GM18867 (cell line): ENCODE results near the gene ANKHD1.

Experiments
- ATAC-seq: cut with Tn5 transposase; IDR thresholded peaks from one replicate; pipeline ENCODE4 v1.9.1; 2021; ENCODE audit warnings: mild to moderate bottlenecking, moderate library complexity; ENCODE audit not compliant: unreplicated experiment

The ANKHD1 gene

DNA sequence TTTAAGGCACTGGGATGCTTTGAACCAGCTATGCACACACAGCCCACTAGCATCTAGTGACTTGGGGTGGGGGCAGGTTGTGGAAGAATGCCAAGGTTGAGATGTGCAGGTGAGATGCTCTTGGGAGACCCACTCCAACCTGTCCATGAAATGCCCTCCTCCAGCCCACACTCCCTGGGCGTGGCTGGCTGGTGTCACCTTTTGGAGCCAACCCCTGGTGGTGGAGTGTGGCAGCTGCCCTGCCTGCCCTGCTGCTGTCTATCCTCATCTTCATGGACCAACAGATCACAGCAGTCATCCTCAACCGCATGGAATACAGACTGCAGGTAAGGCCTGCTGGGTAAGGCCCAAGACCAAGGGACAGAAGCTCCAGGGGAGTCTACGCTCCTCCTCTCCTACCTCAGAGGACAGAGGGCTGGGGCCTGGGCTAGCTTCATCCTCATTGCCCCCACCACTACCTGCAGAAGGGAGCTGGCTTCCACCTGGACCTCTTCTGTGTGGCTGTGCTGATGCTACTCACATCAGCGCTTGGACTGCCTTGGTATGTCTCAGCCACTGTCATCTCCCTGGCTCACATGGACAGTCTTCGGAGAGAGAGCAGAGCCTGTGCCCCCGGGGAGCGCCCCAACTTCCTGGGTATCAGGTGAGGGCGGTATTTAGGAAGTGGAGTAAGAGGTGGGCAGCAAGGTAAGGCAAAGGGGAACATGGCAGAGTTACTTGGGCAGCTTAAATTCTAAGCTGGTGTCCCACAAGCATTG, 34.2 kb upstream of the ANKHD1 start:
- ATAC-seq: no peak

DNA sequence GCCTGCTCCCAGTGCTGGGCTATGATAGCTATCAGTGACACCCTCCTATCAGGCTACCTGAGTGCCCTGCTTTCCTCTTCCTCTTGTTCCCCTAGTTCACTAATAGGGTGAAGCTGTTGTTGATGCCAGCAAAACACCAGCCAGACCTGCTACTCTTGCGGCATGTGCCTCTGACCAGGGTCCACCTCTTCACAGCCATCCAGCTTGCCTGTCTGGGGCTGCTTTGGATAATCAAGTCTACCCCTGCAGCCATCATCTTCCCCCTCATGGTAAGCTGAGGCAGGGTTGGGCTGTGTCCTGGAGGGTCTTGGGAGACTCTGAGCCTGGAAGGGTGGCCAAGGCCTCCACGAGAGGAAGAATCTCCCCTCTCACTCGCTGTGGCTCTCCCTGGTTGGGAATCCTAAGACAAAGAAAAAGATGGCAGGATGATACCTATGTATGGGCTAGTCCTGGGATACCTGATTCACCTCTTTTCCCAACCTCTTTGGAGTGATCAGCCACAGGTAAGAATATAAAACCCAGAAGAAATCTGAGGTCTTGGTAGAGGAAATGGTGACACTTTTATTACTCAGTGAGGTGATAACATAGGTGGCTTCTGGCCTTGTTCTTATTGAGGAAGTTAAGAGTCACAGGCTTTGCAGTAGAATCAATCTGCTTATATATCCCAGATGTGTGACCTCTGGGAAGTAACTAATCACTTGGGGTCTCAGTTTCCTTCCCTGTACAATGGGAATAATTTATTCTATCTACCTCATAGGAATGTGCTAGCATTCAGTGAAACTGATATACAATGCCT, 30.1 kb upstream of the ANKHD1 start:
- no peak for ATAC-seq

DNA sequence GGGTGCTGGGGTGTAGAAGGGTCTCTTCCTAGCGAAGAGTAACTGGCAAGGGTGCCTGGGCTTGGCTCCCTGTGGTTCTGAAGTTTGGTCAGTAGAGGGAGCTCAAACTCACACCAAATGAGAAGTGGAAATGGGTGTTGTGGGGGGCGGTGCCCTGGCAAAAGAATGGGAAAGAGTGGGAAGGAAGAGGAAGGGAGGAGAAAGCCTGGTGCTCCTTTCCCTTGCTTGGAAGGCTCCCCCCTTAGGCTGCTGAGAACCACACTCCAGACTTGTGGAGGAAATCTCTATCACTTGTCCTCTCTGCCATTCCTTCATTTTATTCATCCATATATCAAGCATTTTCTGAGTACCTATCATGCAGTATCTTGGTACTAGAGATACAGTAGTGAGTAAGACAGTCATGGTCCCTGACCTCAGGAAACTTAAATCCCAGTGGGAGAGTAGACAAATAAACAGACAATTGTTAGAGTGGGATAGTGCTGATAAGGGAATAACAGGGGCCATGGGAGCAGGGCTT, 28.6 kb upstream of the ANKHD1 start:
- peak; percentile 65 for ATAC-seq

DNA sequence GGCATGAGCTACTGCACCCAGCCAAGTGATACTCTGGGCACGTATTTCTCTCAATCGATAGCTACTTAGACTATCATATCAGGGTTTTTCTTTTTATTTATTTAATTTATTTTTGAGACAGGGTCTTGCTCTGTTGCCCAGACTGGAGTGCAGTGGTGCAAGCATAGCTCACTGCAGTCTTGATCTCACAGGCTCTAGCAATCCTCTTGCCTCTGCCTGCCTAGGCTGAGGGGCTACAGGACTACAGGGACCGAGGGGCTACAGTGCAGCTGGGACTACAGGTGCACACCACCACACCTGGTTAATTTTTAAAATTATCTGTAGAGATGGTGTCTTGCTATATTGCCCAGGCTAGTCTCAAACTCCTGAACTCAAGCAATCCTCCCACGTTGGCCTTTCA, 20.3 kb upstream of the ANKHD1 start:
- no peak for ATAC-seq

DNA sequence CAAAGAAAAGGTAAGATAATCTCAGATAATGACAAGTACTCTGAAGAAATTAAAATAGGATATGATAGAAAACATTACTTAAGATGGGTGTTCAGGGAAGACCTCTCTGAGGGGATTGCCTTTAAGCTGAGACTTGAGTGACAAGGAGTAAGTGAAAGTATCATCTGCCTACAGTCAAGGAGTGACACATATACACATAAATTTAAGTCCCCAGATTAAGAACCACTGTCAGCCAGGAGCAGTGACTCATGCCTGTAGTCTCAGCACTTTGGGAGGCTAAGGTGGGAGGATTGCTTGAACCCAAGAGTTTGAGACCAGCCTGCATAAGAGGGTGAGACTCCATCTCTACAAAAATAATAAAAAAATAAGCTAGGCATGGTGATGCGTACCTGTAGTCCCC, 19.7 kb upstream of the ANKHD1 start:
- ATAC-seq: no peak

DNA sequence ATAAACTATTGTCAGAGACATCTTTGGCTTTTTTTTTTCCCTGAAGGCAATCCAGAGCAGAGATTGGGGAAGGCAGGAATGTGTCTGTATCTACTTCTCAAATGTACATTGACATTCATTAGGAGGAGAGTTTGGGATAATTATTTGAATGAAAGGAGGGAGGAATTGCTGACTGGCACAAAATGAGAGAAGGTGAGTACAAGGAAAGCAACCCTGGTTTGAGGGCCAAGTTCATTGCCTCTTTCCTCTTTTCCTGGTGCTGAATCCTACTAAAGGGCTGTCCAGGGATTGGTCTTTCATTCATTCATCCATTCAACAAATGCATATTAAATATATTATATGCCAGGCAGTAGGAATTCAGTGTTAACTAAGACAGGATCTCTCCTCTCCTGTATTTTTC, 18.8 kb upstream of the ANKHD1 start:
- ATAC-seq: no peak

DNA sequence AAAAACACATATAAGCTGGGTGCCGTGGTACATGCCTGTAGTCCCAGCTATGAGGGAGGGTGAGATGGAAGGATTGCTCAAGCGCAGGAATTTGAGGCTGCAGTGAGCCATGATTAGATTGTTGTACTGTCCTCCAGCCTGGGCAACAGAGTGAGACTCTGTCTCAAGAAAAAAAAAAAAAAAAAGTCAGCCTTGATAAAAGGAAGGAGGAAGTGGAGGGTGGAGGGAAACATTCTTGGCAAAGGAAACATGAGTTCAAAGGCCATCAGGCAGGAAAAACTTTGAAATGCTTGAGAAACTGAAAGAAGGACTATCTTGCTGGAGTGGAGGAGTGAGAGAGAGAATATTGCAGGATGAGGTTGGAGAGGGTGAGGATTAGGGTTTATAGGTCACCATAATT, 18.3 kb upstream of the ANKHD1 start:
- ATAC-seq: no peak

DNA sequence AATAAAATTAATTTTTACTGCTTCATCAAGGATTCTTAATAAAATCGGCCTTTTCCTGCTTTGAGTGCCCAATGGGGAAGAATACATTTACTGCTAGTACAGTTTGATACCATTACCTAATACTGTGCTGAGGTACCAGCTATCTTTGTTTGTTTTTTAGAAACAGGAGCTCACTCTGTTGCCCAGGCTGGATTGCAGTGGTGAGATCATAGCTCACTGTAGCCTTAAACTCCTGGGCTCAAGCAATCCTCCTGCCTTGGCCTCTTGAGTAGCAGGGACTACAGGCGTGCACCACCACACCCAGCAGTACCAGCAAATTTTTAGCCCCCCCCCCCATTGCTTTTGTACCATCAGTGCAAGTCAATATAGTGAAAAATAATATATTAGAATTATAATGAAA, 13.6 kb upstream of the ANKHD1 start:
- no peak for ATAC-seq

DNA sequence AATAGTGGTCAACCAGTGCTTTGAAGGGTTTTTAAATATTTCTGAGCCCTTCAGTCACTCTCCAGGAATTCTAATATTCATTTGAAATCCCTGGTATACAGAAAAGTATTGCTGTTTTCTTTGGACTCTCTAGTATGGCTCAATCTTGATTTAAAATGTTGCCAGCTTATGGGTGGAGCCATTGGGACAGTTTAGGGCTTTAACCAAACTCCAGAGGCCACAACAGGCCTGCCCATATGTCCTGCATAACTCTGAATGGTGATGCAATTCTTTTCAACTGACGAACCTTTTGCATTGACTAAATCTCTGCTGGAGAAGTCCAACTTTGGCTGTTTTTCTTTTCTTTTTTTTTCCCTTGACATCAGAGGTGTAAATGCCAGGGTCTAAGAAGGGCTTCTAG, 10.3 kb upstream of the ANKHD1 start:
- no peak for ATAC-seq

DNA sequence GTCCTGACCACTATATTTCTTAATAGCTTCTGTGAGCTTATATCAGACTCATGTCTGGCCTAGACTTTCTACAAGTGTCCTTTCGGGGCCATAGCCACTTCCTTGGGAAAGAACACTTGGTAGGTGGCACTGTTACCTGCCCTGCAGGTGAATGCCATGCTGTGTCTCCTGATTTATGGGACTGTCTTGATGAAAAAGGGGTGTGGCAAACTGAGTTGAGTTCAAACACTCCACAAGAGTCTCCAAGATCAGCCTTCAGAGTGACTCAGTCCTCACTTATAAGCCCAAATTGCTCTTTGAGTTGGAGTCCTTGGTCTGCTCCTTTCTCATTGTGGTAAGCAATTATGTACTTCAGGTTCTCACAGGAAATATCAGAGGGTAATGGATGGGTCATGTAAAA, 9.9 kb upstream of the ANKHD1 start:
- no peak for ATAC-seq

DNA sequence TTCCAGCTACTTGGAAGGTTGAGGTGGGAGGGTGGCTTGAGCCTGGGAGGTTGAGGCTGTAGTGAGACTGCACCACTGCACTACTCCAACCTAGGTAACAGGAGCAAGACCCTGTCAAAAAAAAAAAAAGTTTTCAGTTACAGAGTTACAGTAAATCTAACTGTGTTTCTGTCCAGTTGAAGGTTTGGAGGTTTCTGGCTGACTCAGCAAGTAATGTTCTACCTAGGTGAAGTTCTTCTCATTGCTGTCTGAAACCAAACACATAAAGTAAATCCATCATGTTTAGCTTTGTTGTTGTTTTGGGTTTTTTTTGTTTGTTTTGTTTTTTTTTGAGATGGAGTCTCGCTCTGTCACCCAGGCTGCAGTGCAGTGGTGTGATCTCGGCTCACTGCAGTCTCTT, 7.9 kb upstream of the ANKHD1 start:
- no peak for ATAC-seq

DNA sequence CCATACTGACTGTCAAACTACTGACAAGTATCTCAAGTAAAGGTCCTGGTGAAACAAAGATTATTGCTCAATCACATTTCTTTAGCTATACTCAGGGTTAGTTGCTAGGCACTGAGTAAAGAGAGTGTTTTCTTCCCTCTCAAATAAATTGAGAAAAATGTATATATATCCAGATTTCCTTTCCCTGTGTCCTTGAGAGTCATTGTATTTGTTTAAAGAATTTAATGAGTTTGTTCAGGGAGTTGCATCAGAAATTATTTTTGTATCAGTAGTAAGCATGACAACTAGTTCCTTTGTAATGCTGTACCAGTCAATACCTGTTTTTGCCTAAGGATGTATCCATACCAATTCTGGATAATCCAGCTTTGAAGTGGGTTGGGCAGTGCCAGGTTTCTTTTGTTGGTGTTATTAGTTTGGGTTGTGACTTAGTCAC, 3.2 kb upstream of the ANKHD1 start:
- ATAC-seq: no peak

DNA sequence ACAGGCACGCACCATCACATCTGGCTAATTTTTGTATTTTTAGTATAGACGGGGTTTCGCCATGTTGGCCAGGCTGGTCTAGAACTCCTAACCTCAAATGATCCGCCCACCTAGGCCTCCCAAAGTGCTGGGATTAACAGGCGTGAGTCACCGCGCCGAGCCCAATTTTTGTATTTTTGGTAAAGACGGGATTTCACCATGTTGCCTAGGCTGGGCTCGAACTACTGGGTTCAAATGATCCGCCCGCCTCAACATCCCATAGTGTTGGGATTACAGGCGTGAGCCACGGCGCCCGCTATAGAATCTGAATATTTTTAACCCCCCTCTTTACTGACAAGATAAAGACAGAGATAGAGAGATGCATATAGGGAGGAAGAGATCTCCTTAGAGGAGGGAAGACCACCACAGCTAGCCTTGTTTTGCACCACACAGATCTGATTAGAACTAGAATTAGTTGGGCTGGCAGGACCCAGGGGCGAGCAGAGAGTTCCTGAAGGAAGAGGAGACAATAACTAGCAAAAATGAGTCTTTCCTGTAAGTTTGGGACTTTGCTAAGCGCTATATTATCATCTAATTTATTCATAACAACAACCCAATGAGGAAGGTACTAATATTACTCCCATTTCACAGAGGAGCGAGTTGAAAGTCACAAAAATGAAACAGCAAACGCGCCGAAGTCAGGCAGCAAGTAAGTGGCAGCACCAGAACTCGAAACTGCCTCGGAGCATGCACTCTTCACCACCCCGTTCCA, 1.5 kb upstream of the ANKHD1 start:
- ATAC-seq: peak; percentile 9

DNA sequence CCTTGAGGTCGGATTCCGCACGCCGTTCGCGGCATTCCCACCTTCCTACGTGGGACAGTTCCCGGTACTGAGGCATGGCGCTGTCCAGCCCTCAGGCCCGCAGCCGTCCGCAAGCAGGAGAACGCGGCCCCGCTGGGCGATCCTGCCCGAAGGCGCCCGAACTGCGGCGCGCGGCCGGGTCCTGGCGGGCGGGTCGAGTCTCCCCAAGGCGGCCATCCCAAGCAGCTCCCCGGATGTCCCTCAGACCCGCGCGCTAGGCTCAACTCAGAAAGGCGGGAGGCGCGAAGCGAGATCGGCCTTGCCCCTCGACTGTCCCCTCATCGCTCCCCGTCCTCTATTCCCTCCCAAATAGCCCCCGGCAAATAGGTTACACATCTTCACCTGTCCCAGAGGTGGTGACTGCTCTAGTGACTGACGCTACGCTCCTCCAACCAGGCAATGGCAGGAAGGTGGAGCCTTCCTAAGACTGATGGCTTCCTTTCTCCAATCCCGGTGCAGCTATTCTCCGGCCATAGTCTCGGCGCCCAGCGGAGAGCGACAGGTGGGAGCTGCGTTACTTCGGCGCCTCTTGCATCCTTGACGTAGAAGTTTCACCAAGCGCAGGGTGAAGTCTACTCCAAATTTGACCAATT, 787 bp upstream of the ANKHD1 start:
- peak; percentile 67 for ATAC-seq

DNA sequence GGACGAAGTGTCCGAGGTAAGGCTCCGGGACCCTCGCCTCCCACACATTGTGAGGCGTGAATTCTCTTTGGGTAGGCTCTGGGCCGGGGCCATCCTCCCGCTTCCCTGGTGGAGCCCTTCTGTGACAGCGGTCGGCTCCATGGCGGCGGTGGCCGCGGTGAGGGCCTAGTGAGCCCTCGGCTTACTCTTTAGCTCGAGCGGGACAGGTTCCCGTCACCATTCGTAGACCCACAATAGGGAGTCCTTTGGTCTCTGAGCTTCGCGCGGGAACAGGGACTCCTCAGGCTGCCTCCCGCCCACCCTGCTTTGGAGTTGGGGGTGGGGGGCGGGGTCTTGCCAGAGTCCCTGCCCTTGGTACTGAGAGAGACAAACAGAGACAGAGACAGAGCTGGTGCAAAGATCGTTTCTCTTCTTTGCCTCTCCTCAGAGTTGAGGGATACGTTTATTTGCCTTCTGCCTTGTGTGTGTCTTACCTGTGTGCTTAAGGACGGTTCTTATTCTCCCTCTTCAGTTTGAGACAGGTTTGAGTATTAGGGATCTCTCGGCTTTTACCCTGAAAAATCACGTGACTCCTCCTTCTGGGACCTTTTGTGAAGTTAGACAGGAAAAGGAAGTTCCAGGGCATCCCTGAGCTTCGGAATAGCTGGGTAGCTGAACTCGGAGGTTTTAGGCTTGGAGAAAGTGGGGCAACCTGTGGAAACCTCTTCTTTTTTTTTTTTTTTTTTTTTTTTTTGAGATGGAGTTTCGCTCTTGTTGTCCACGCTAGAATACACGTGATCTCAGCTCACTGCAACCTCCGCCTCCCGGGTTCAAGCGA, 833 bp downstream of the ANKHD1 start:
- peak; percentile 0 for ATAC-seq

DNA sequence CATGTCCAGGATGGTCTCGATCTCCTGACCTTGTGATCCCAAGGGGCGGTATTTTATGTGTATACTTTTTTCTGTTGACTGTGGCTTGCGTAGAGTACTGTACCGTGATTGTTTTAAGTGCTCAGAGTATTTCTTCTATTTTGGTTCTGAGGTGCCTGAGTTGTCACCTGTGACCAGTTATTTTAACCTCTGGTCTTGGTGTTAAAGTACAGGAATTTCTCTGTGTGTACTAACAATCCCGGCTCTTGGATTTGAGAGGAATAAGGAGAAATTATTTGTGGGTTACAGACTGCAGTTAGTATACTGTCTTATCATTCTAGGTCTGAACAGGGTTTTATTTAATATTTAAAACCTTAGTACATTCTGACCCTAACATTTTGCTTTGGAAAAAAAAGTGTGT, 2.0 kb downstream of the ANKHD1 start:
- no peak for ATAC-seq

DNA sequence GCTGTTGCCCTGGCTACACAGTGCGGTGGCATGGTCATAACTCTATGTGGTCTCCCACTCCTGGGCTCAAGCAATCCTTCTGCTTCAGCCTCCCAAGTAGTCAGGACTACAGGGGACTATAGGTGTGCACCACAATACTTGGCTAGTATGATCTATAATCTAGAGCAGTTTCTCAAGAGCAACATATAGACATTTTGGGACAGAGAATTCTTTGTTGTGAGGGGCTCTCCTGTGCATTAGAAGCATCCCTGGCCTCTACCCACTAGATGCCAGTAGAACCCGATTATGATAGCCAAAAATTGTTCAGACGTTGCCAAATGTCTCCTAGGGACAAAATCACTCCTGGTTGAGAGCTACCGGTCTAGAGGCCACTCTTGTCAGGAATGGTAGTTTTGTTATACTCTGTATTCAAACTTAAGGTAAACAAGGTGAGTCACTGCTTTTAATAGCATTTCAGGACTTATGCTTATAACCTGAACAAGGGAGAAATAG, 7.2 kb downstream of the ANKHD1 start:
- ATAC-seq: no peak

DNA sequence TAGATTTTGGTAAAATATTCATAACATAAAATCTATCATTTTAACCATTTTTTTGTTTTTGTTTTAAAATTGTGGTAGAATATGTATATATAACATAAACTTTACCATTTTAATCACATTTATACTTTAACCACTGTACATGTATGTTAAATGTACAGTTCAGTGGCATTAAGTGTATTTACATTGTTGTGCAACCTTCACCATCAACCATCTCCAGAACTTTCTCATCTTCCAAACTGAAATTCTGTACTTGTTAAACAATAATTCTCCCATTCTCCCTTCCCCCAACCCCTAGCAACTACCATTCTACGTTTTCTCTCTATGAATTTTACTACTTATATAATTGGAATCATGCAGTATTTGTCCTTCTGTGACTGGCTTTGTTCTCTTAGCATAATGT, 11.6 kb downstream of the ANKHD1 start:
- no peak for ATAC-seq

DNA sequence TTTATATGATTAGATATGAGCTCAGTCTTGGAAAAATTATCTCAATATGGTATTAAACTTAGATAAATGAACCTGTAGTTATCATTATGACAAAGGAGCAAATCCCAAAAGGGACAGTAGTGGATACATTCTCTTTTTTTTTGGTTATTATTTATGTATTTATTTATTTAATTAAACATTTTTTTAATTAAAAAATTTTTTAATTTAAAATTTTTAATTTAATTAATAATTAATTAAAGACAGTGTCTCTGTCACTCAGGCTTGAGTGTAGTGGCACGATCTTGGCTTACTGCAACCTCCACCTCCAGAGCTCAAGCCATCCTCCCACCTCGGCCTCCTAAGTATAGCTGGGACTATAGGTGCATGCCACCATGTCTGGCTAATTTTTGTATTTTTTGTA, 15.6 kb downstream of the ANKHD1 start:
- ATAC-seq: no peak
